Osteoblast (primary cell): Measurements from ENCODE around the gene KRTAP1-4. TPM values are rescaled to one million over a fixed set of nuclear protein-coding genes. Genes with fewer than 3 reads are reported as not detected.
A peak's percentile ranks its signal among the peaks of the same experiment; 100 is the strongest.
"Not testable (repeated sequence)": the region's sequence is repeated elsewhere in the genome, so short reads cannot be mapped to it uniquely, and the experiment has no call there.

Experiments used
- DNase-seq: peaks from one replicate; pipeline ENCODE4 v3.0.0; 2011; ENCODE audit warnings: low spot score, mixed read lengths; ENCODE audit not compliant: insufficient read length; ENCODE audit errors: missing footprints
- H2AFZ ChIP-seq: 2 replicates; pipeline ENCODE4 v1.6.0; 2011; ENCODE audit warnings: mild to moderate bottlenecking, low read length
- H3K27ac ChIP-seq: 2 replicates; pipeline ENCODE4 v1.5.1; 2011; ENCODE audit warnings: mild to moderate bottlenecking, low read depth, low read length, moderate library complexity
- H3K27me3 ChIP-seq: 2 replicates; pipeline ENCODE4 v1.6.0; 2012; ENCODE audit warnings: mild to moderate bottlenecking, control low read depth, inconsistent platforms, low read length, moderate library complexity; ENCODE audit not compliant: insufficient read depth
- H3K36me3 ChIP-seq: 2 replicates; pipeline ENCODE4 v1.5.1; 2011; ENCODE audit warnings: mild to moderate bottlenecking, low read length, control low read depth, moderate library complexity; ENCODE audit not compliant: insufficient read depth
- H3K4me1 ChIP-seq: 2 replicates; pipeline ENCODE4 v1.5.1; 2011; ENCODE audit warnings: mild to moderate bottlenecking, low read length, control low read depth, moderate library complexity; ENCODE audit not compliant: insufficient read depth
- H3K4me2 ChIP-seq: 2 replicates; pipeline ENCODE4 v1.6.0; 2011; ENCODE audit warnings: mild to moderate bottlenecking, low read length; ENCODE audit not compliant: insufficient read depth
- H3K4me3 ChIP-seq: fragments of 200-600 bp; sonication (generic); 3 replicates; pipeline ENCODE4 v1.5.1; 2012; ENCODE audit warnings: mild to moderate bottlenecking, low read length, inconsistent platforms; ENCODE audit not compliant: insufficient read depth
- H3K79me2 ChIP-seq: 2 replicates; pipeline ENCODE4 v1.6.0; 2012; ENCODE audit warnings: mild to moderate bottlenecking, low read length, control low read depth, inconsistent platforms; ENCODE audit not compliant: insufficient read depth
- H3K9me3 ChIP-seq: 2 replicates; pipeline ENCODE4 v1.5.1; 2011; ENCODE audit warnings: low read depth, low read length, control low read depth
- H4K20me1 ChIP-seq: 2 replicates; pipeline ENCODE4 v1.6.0; 2012; ENCODE audit warnings: mild to moderate bottlenecking, low read length, control low read depth; ENCODE audit not compliant: insufficient read depth
- CTCF ChIP-seq: IDR thresholded peaks from 2 replicates; pipeline ENCODE4 v1.5.1; 2011; ENCODE audit warnings: mild to moderate bottlenecking, low read depth, low read length, moderate library complexity; ENCODE audit errors: extremely low read depth
- total RNA-seq: library from RNA; depleted of rRNA; stranded (reverse); fragments of >200 nt; gene quantifications from 2 replicates; pipeline ENCODE4 v1.2.3, GENCODE V29; 2012

Gene KRTAP1-4
- total RNA-seq, 1 donor: not detected

GRCh38 chr17:41003926-41004325 is 26.1 kb downstream of the KRTAP1-4 start:
- Histone ChIP-seq H3K27me3 (no peaks in the 10 kb centered on the region), H3K4me1 (peaks cover 6% of the 10 kb centered on the region), H3K27ac (no peak overlapping the region), H4K20me1 (no peaks in the 10 kb centered on the region), H3K9me3 (no peaks in the 10 kb centered on the region), H3K79me2 (no peaks in the 10 kb centered on the region), H3K4me3 (no peak overlapping the region), H3K36me3 (no peaks in the 10 kb centered on the region), H3K4me2 (no peak overlapping the region), H2AFZ (no peak overlapping the region)
- TF ChIP-seq CTCF: no peak
- DNase-seq: peak; percentile 17

GRCh38 chr17:41002814-41003213 is 27.2 kb downstream of the KRTAP1-4 start:
- Histone ChIP-seq H3K4me1 (peaks cover 6% of the 10 kb centered on the region), H3K27me3 (no peaks in the 10 kb centered on the region), H4K20me1 (no peaks in the 10 kb centered on the region), H3K9me3 (no peaks in the 10 kb centered on the region), H3K36me3 (no peaks in the 10 kb centered on the region), H3K4me3 (no peak overlapping the region), H3K27ac (no peak overlapping the region), H3K4me2 (no peak overlapping the region), H3K79me2 (no peaks in the 10 kb centered on the region), H2AFZ (peak overlapping the region; percentile 23)
- no peak for TF ChIP-seq CTCF
- DNase-seq: peak; percentile 61

GRCh38 chr17:41001795-41002194 is 28.2 kb downstream of the KRTAP1-4 start:
- Histone ChIP-seq H3K4me1 (peaks cover 6% of the 10 kb centered on the region), H2AFZ (no peak overlapping the region), H3K27ac (no peak overlapping the region), H3K9me3 (no peaks in the 10 kb centered on the region), H3K36me3 (no peaks in the 10 kb centered on the region), H3K4me3 (no peak overlapping the region), H3K4me2 (no peak overlapping the region), H4K20me1 (no peaks in the 10 kb centered on the region), H3K79me2 (no peaks in the 10 kb centered on the region), H3K27me3 (no peaks in the 10 kb centered on the region)
- DNase-seq: no peak
- TF ChIP-seq CTCF: no peak

GRCh38 chr17:40999563-40999962 is 30.4 kb downstream of the KRTAP1-4 start, which contains the start of gene KRTAP3-2:
TSS of gene KRTAP3-2 (minus strand) at chr17:40999906. CDS start at chr17:40999853, 53 bp downstream.
- not testable (repeated sequence) for H3K9me3 ChIP-seq, H4K20me1 ChIP-seq, H3K4me2 ChIP-seq, H2AFZ ChIP-seq, H3K79me2 ChIP-seq, H3K27me3 ChIP-seq, H3K4me1 ChIP-seq, H3K36me3 ChIP-seq, H3K27ac ChIP-seq, H3K4me3 ChIP-seq, DNase-seq
